Endothelial cell of umbilical vein (primary cell): ENCODE data around the gene PLA2G6. TPM values are rescaled to one million over a fixed set of nuclear protein-coding genes. Genes with fewer than 3 reads are reported as not detected.
"Not testable (repeated sequence)": the region's sequence is repeated elsewhere in the genome, so short reads cannot be mapped to it uniquely, and the experiment has no call there.

Source experiments
- BruUV-seq: library from RNA; stranded (reverse); fragments of 400-500 nt; replicated peaks from 2 replicates; lab custom pipeline; 2021; lab: Mats Ljungman, UMichigan
- CTCF ChIA-PET: fragments of 300-600, 350-600 bp; sonication (Branson Sonifier 250); formaldehyde crosslinking; loops from one replicate; lab custom pipeline; 2021; ENCODE audit warnings: antibody characterized with exemption, inconsistent platforms; lab: Charles Lee
- POLR2A ChIA-PET: fragments of 300-600, 350-600 bp; sonication (Branson Sonifier 250); formaldehyde crosslinking; loops from one replicate; lab custom pipeline; 2021; ENCODE audit warnings: antibody characterized with exemption, inconsistent platforms; lab: Charles Lee
- DNase-seq: peaks from one replicate; pipeline ENCODE4 v3.0.0-alpha.2; 2011; ENCODE audit warnings: low read depth, low spot score
- FAIRE-seq: peaks from 2 replicates; lab custom pipeline; 2011; peaks lifted over from hg19 to GRCh38; lab: Jason Lieb, UNC
- H2AFZ ChIP-seq: 2 replicates; pipeline ENCODE4 v1.6.0; 2012; ENCODE audit warnings: low read depth, low read length, control low read depth, inconsistent platforms
- H3K27ac ChIP-seq: 2 replicates; pipeline ENCODE4 v1.5.1; 2011; ENCODE audit warnings: low read depth, mild to moderate bottlenecking, control low read depth, low read length, moderate library complexity; ENCODE audit not compliant: insufficient read depth
- H3K27me3 ChIP-seq, 2 experiments: 2 replicates each; pipeline versions ENCODE4 v1.6.0 to v1.6.1; 2011; ENCODE audit warnings: low read length in 2 of 2, mixed read lengths in 1 of 2; ENCODE audit not compliant: control insufficient read depth in 2 of 2, insufficient read depth in 2 of 2
- H3K36me3 ChIP-seq, 2 experiments: 2 replicates in 1 of 2; 3 replicates in 1 of 2; pipeline ENCODE4 v1.5.1; 2011; ENCODE audit warnings: low read length in 2 of 2, mild to moderate bottlenecking in 1 of 2, moderate library complexity in 1 of 2; ENCODE audit not compliant: control insufficient read depth in 2 of 2, insufficient read depth in 2 of 2; ENCODE audit errors: extremely low read depth in 1 of 2
- H3K4me1 ChIP-seq: 3 replicates; pipeline ENCODE4 v1.5.1; 2011; ENCODE audit warnings: mild to moderate bottlenecking, low read length; ENCODE audit not compliant: control insufficient read depth, insufficient read depth; ENCODE audit errors: extremely low read depth
- H3K4me2 ChIP-seq: 2 replicates; pipeline ENCODE4 v1.6.1; 2011; ENCODE audit warnings: low read length, control low read depth, mixed read lengths; ENCODE audit not compliant: insufficient read depth
- H3K4me3 ChIP-seq, 3 experiments: fragments of 200-600 bp in 1 of 3; sonication (generic), shearing (Covaris generic) in 1 of 3; replicated peaks in 1 of 3; 2 replicates each; pipeline ENCODE4 v1.5.1; 2011 to 2016; ENCODE audit warnings: control low read depth in 3 of 3, low read length in 3 of 3, mild to moderate bottlenecking in 2 of 3, inconsistent platforms in 1 of 3, low read depth in 1 of 3, moderate library complexity in 1 of 3; ENCODE audit not compliant: insufficient read depth in 1 of 3
- H3K79me2 ChIP-seq: 2 replicates; pipeline ENCODE4 v1.6.0; 2012; ENCODE audit warnings: low read length, inconsistent platforms; ENCODE audit not compliant: control insufficient read depth, insufficient read depth
- H3K9ac ChIP-seq: replicated peaks from 2 replicates; pipeline ENCODE3; 2011; ENCODE audit warnings: low read length, control low read depth; ENCODE audit not compliant: insufficient read depth; ENCODE audit errors: extremely low read depth
- H3K9me1 ChIP-seq: replicated peaks from 3 replicates; pipeline ENCODE4 v1.6.0; 2011; ENCODE audit warnings: mild to moderate bottlenecking, low read length; ENCODE audit not compliant: control insufficient read depth, insufficient read depth; ENCODE audit errors: extremely low read depth
- H3K9me3 ChIP-seq: replicated peaks from 2 replicates; pipeline ENCODE4 v1.5.1; 2012; ENCODE audit warnings: low read length, inconsistent platforms; ENCODE audit not compliant: control insufficient read depth, insufficient read depth
- H4K20me1 ChIP-seq: replicated peaks from 2 replicates; pipeline ENCODE3; 2011; ENCODE audit warnings: mild to moderate bottlenecking, low read length; ENCODE audit not compliant: control insufficient read depth, insufficient read depth; ENCODE audit errors: extremely low read depth
- EZH2 ChIP-seq: IDR thresholded peaks from 2 replicates; pipeline ENCODE4 v1.6.1; 2012; ENCODE audit warnings: borderline replicate concordance, low read depth, mild to moderate bottlenecking, moderate library complexity, low read length, inconsistent platforms; ENCODE audit not compliant: severe bottlenecking
- FOS ChIP-seq: IDR thresholded peaks from 2 replicates; pipeline ENCODE4 v1.6.1; 2011; ENCODE audit warnings: mild to moderate bottlenecking, low read length, moderate library complexity, borderline replicate concordance; ENCODE audit not compliant: insufficient read depth
- GATA2 ChIP-seq: IDR thresholded peaks from 2 replicates; pipeline ENCODE4 v1.7.0; 2011; ENCODE audit warnings: low read depth, mild to moderate bottlenecking, moderate library complexity, mixed read lengths, low read length; ENCODE audit not compliant: insufficient read length, insufficient read depth
- JUN ChIP-seq: IDR thresholded peaks from 2 replicates; pipeline ENCODE4 v1.6.1; 2011; ENCODE audit warnings: borderline replicate concordance, low read depth; ENCODE audit not compliant: insufficient read length, insufficient read depth
- MAX ChIP-seq: IDR thresholded peaks from 2 replicates; pipeline ENCODE4 v1.6.1; 2011; ENCODE audit not compliant: insufficient read depth, insufficient read length
- MYC ChIP-seq: IDR thresholded peaks from one replicate; pipeline ENCODE4 v1.6.1; 2011; ENCODE audit warnings: mild to moderate bottlenecking, low read depth, low read length
- POLR2A ChIP-seq: IDR thresholded peaks from 2 replicates; pipeline ENCODE4 v1.6.1; 2012; ENCODE audit warnings: low read depth, mild to moderate bottlenecking, control low read depth, low read length
- POLR2AphosphoS5 ChIP-seq: IDR thresholded peaks from 2 replicates; pipeline ENCODE4 v1.6.1; 2012; ENCODE audit warnings: low read depth, mild to moderate bottlenecking, control low read depth, low read length, moderate library complexity; ENCODE audit not compliant: insufficient read depth
- dilution Hi-C: fragments of 300-500 bp; cut with MboI; formaldehyde crosslinking; loops from one replicate; pipeline ENCODE4 v1.15.0; 2019; ENCODE audit warnings: low sequenced_read_pairs; ENCODE audit not compliant: extremely low pct_ligation_motif_present
- intact Hi-C: fragments of 100-400 bp; cut with micrococcal nuclease; formaldehyde crosslinking; loops from one replicate; pipeline ENCODE4 v1.10.0; 2022
- polyA plus RNA-seq, 4 experiments: library from polyadenylated mRNA; depleted of rRNA in 3 of 4; stranded (reverse) in 3 of 4; unstranded in 1 of 4; fragments of >200 nt; gene quantifications; 2 replicates each; pipeline versions ENCODE4 v1.2.1 to v1.2.3, GENCODE V29; 2011 to 2012; ENCODE audit warnings: missing spikeins in 1 of 4
- total RNA-seq: library from RNA; stranded (reverse); gene quantifications from 2 replicates; pipeline ENCODE4 v1.2.3, GENCODE V29; 2021
- TF ChIP-seq, protein P1 (sequence below), 2 donors: IDR thresholded peaks; 1 replicate in 1 of 2; 2 replicates in 1 of 2; pipeline ENCODE4 v1.5.1; 2011; ENCODE audit warnings: low read length in 2 of 2, mild to moderate bottlenecking in 2 of 2, moderate library complexity in 2 of 2, control low read depth in 1 of 2, inconsistent platforms in 1 of 2, low read depth in 1 of 2; ENCODE audit not compliant: insufficient read depth in 1 of 2; ENCODE audit errors: extremely low read depth in 1 of 2

PLA2G6 gene
- total and polyA plus RNA-seq, 2 donors (not counting 3 experiments of a cell fraction or from before 2014, with no cell fraction given): 6.6 to 10.3 TPM

- ChIA-PET CTCF (no interaction called here), POLR2A (no interaction called here)
- H3K79me2 ChIP-seq: no peaks in the 10 kb centered on the region
- no peak overlapping the region for H3K4me3 ChIP-seq
- TF ChIP-seq, protein P1, sequence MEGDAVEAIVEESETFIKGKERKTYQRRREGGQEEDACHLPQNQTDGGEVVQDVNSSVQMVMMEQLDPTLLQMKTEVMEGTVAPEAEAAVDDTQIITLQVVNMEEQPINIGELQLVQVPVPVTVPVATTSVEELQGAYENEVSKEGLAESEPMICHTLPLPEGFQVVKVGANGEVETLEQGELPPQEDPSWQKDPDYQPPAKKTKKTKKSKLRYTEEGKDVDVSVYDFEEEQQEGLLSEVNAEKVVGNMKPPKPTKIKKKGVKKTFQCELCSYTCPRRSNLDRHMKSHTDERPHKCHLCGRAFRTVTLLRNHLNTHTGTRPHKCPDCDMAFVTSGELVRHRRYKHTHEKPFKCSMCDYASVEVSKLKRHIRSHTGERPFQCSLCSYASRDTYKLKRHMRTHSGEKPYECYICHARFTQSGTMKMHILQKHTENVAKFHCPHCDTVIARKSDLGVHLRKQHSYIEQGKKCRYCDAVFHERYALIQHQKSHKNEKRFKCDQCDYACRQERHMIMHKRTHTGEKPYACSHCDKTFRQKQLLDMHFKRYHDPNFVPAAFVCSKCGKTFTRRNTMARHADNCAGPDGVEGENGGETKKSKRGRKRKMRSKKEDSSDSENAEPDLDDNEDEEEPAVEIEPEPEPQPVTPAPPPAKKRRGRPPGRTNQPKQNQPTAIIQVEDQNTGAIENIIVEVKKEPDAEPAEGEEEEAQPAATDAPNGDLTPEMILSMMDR (IDR thresholded peaks at IDR 0.05; ENCODE audit: extremely low read depth in 1 of 2, insufficient read depth in 1 of 2, low read depth in 1 of 2, low read length in 2 of 2): no peak
- TF ChIP-seq EZH2: no peak
- TF ChIP-seq GATA2: no peak
- no peak for TF ChIP-seq MAX
- no peak for TF ChIP-seq FOS
- TF ChIP-seq POLR2AphosphoS5: no peak
- no peak for TF ChIP-seq MYC
- no peak for TF ChIP-seq JUN
- TF ChIP-seq POLR2A: no peak
- H2AFZ ChIP-seq: no peak overlapping the region
- dilution Hi-C loops: no loop called here
- no peaks in the 10 kb centered on the region for H3K9me1 ChIP-seq
- H3K27ac ChIP-seq: no peak overlapping the region
- H3K4me2 ChIP-seq: no peak overlapping the region
- BruUV-seq: no TSS peak
- no peaks in the 10 kb centered on the region for H3K27me3 ChIP-seq
- intact Hi-C loops: no loop called here
- H3K4me1 ChIP-seq: no peaks in the 10 kb centered on the region
- FAIRE-seq: no peak
- DNase-seq: no peak
- H3K36me3 ChIP-seq: no peaks in the 10 kb centered on the region
- no peak overlapping the region for H3K9ac ChIP-seq
- no peaks in the 10 kb centered on the region for H3K9me3 ChIP-seq
- H4K20me1 ChIP-seq: no peaks in the 10 kb centered on the region
Measured at GRCh38 chr22:38155703-38156102, 25.9 kb downstream of the PLA2G6 start.

DNA sequence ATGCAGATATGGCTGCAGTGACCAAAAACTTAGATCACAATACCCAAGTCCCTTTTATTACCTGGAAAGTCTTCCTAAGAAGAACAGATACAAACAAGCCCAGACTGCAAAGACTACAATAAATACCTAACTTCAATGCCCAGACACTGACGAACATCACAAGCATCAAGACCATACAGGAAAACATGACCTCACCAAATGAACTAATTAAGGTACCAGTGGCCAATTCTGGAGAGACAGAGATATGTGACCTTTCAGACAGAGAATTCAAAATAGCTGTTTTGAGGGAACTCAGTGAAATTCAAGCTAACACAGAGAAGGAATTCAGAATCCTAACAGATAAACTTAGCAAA is 27.1 kb downstream of the PLA2G6 start:
- H3K4me1 ChIP-seq, H3K27me3 ChIP-seq, DNase-seq, H2AFZ ChIP-seq, H3K27ac ChIP-seq, H3K9me1 ChIP-seq, intact Hi-C loops, H3K9ac ChIP-seq, BruUV-seq, H3K36me3 ChIP-seq, FAIRE-seq, dilution Hi-C loops, POLR2A ChIA-PET, H4K20me1 ChIP-seq, H3K9me3 ChIP-seq, H3K4me2 ChIP-seq, H3K79me2 ChIP-seq, H3K4me3 ChIP-seq: not testable (repeated sequence)
- CTCF ChIA-PET: interaction anchor here (0.7 kb wide), 1 partner anchor 11 kb away, joined by 3 read pairs; no protein-coding TSS in a partner anchor
